ENCODE measurements around the gene SUFU.
A peak's percentile ranks its signal among the peaks of the same experiment; 100 is the strongest.

Gene SUFU

GRCh38 chr10:102675666-102676533, 172.1 kb downstream of the SUFU start:
- DNase-seq (ENCODE audit: low read depth) = peak; percentile 99
- no peak for TF ChIP-seq CTCF (conservative IDR thresholded peaks at IDR 0.05; ENCODE audit: low read depth, low read length)
- no peak overlapping the region for H3K4me3 ChIP-seq (ENCODE audit: low read depth, low read length)

DNA sequence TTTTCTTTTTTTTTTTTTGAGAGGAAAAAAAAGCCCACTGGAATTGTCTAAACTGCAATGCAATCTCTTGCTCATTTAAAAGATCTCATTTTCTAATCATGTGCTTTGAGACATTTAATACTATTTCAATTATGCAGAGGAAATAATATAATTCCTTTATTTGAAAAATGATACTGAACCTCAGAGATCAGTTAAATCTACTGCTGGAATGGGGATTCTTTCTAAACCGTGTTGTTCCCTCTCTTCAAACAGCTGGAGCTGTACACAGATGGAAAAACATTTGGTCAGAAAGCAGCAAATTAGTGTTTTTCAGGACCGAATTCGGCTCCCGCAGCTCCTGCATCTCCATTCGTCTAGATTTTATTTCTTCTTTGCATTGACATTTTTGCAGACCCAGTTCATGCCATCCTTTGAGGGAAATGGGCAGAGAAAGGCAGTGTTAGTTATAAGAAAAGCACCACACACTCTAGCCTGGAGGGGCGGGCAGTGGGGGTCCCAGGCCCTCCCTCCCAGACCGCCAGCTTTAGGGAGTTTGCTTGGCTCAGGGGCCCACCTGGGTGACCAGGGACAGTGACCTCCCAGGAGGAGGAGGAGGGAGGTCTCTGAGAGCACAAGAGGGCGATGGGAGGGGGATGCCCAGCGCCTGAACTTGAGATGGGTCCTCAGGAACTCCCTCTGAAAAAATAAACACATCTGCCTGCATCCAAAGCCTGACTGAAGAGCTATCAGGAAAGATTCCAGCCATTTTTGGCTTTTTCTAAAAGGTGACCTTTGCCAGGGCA, 173.0 kb downstream of the SUFU start:
- no peak for TF ChIP-seq CTCF (conservative IDR thresholded peaks at IDR 0.05; ENCODE audit: low read depth, low read length)
- no peak for DNase-seq (ENCODE audit: low read depth)
- H3K4me3 ChIP-seq (ENCODE audit: low read depth, low read length) = no peak overlapping the region

DNA sequence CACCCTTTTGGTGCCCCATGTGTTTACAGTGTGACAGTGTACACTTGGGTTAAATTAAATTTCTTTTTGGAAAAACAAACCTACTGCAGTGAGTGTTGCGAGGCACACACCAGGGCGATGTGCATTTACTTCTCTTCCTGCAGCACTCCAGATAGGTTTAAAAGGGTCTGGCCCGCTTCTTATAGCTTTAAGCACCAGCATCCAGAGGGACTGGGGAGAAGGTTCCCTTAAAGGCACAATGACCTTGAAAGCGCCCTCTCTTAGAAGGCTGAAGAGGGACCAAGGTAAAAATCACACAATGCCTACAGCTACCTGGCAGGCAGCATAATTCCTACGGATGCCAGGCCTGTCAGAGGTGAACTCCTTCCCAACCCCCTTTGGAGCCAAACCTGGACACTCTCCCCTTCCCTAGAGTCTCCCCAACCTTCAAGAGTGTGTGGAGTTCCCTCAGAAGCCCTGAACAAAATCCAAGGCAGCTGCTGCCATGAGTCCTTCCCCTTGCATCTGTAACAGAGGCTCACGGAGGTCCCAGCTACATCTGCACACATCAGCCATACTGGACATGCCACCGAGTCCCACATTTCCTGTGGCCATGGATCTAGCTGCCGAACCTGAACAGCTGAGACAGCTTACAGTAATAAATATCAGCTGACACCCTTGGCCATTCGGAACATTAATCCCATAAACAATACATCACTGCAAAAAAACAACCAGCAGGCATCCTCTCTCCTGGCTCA, 173.7 kb downstream of the SUFU start:
- no peak for DNase-seq (ENCODE audit: low read depth)
- no peak for TF ChIP-seq CTCF (conservative IDR thresholded peaks at IDR 0.05; ENCODE audit: low read depth, low read length)
- no peak overlapping the region for H3K4me3 ChIP-seq (ENCODE audit: low read depth, low read length)

DNA sequence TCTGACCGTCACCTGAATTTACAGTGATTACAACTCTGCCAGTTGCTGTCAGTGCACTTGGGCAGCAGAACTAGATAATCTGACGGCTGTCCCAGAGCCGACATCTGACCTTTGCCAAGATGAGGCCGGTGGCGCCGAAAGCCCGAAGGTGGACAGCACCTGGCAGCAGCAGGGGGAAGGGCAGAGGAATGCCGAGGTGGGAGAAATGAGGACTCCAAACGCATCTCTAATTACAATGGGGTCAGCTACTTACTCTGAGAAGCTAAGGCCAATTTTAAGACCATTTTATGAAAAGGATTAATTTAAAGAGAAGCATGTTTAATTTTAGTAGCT, 174.3 kb downstream of the SUFU start:
- no peak overlapping the region for H3K4me3 ChIP-seq (ENCODE audit: low read depth, low read length)
- no peak for TF ChIP-seq CTCF (conservative IDR thresholded peaks at IDR 0.05; ENCODE audit: low read depth, low read length)
- no peak for DNase-seq (ENCODE audit: low read depth)

DNA sequence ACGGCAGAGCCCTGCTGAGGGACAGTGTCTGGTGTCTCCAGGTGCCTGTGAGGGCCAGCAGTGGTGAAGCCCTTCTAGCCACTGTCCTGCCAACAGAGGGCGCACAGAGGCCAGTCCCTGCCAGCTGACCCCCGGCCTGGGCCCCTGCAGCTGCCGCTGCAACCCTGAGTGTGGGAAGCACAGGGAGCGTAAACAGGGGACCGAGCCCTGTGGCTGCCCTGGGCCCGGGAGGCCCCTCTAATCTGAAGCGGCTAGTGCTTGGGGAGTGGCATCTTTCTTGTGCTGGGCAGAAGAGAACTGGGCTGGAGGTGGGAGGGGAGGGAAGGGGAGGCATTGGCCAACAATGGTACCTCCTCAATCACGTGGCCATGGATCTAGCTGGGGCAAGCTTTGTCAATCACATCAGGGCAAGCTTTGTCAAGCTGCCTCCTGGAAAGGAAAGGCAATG, 175.1 kb downstream of the SUFU start:
- peak; percentile 85 for TF ChIP-seq CTCF (conservative IDR thresholded peaks at IDR 0.05; ENCODE audit: low read depth, low read length)
- DNase-seq (ENCODE audit: low read depth) = peak; percentile 73
- no peak overlapping the region for H3K4me3 ChIP-seq (ENCODE audit: low read depth, low read length)

DNA sequence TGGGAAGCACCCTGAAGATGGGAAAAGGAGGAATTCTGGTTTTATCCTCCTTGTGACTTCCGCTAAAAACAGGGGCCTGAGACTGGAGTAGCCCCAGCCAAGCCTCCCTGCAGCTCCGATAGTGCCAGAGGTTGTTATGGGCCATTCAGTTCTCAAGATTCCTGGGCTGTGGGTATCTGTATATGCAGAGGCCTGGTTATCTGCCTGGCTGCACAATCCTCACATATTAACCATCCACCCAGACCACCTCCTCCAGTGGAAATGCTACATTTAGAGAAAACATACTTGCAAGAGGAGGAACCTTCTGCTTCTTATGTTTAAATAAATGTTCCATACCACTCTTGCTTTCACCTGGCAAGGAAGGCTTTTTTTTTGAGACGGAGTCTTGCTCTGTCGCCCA, 175.8 kb downstream of the SUFU start:
- no peak for TF ChIP-seq CTCF (conservative IDR thresholded peaks at IDR 0.05; ENCODE audit: low read depth, low read length)
- DNase-seq (ENCODE audit: low read depth) = no peak
- H3K4me3 ChIP-seq (ENCODE audit: low read depth, low read length) = no peak overlapping the region
